Nephron progenitor cell (in vitro differentiated cells): ENCODE measurements around the gene DNER.

Experiments
- DNase-seq: peaks from one replicate; pipeline ENCODE4 v3.0.0; 2021
- H3K27ac Mint-ChIP-seq: 2 replicates; pipeline ENCODE4 v1.8.0; 2021; ENCODE audit warnings: mild to moderate bottlenecking, moderate library complexity, mixed read lengths
- H3K27me3 Mint-ChIP-seq: 2 replicates; pipeline ENCODE4 v1.8.0; 2021; ENCODE audit warnings: mild to moderate bottlenecking, low read depth, mixed read lengths; ENCODE audit not compliant: poor library complexity
- H3K36me3 Mint-ChIP-seq: 2 replicates; pipeline ENCODE4 v1.8.0; 2021; ENCODE audit warnings: low read depth, mixed read lengths
- H3K4me1 Mint-ChIP-seq: 2 replicates; pipeline ENCODE4 v1.8.0; 2021; ENCODE audit warnings: mixed read lengths
- H3K4me3 Mint-ChIP-seq: 2 replicates; pipeline ENCODE4 v1.8.0; 2021; ENCODE audit warnings: mild to moderate bottlenecking, moderate library complexity, mixed read lengths
- H3K9me3 Mint-ChIP-seq: 2 replicates; pipeline ENCODE4 v1.8.0; 2021; ENCODE audit warnings: mild to moderate bottlenecking, moderate library complexity, mixed read lengths
- TF ChIP-seq, protein P1 (sequence below): fragments of 200-600 bp; sonication (generic); IDR thresholded peaks from 2 replicates; pipeline ENCODE4 v1.5.0; 2021; ENCODE audit warnings: antibody characterized with exemption

DNER gene

DNA sequence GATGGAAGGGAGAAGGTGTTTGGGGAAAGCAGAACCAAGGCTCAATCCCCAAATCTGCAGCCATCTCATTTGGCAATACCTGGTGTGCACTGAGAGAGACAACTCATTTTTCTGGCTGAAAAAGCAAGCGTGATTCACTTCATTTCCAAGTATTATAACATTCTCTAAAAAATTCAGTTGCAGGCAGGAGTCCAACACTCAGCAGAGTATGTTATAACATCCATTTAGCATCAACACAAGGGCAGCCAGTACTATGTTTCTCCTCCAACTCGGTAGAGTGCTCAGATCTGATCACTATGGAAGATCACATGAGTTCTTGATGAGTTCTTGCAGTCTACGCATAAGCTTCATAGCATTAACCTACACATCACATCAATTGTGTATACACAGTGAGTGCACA, 343.8 kb downstream of the DNER start:
- no peaks in the 10 kb centered on the region for H3K36me3 Mint-ChIP-seq
- H3K4me1 Mint-ChIP-seq, result no peaks in the 10 kb centered on the region
- H3K4me3 Mint-ChIP-seq, result no peak overlapping the region
- H3K9me3 Mint-ChIP-seq, result peaks cover 14% of the 10 kb centered on the region
- H3K27ac Mint-ChIP-seq, result no peak overlapping the region
- TF ChIP-seq, protein P1, sequence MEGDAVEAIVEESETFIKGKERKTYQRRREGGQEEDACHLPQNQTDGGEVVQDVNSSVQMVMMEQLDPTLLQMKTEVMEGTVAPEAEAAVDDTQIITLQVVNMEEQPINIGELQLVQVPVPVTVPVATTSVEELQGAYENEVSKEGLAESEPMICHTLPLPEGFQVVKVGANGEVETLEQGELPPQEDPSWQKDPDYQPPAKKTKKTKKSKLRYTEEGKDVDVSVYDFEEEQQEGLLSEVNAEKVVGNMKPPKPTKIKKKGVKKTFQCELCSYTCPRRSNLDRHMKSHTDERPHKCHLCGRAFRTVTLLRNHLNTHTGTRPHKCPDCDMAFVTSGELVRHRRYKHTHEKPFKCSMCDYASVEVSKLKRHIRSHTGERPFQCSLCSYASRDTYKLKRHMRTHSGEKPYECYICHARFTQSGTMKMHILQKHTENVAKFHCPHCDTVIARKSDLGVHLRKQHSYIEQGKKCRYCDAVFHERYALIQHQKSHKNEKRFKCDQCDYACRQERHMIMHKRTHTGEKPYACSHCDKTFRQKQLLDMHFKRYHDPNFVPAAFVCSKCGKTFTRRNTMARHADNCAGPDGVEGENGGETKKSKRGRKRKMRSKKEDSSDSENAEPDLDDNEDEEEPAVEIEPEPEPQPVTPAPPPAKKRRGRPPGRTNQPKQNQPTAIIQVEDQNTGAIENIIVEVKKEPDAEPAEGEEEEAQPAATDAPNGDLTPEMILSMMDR, result no peak
- DNase-seq, result no peak
- H3K27me3 Mint-ChIP-seq, result peaks cover 6% of the 10 kb centered on the region

GRCh38 chr2:229363185-229363814, 351.1 kb downstream of the DNER start:
- TF ChIP-seq, protein P1, result no peak
- peaks cover 3% of the 10 kb centered on the region for H3K9me3 Mint-ChIP-seq
- no peak for DNase-seq
- no peak overlapping the region for H3K4me3 Mint-ChIP-seq
- no peak overlapping the region for H3K27ac Mint-ChIP-seq
- H3K36me3 Mint-ChIP-seq, result no peaks in the 10 kb centered on the region
- no peaks in the 10 kb centered on the region for H3K27me3 Mint-ChIP-seq
- H3K4me1 Mint-ChIP-seq, result no peaks in the 10 kb centered on the region

DNA sequence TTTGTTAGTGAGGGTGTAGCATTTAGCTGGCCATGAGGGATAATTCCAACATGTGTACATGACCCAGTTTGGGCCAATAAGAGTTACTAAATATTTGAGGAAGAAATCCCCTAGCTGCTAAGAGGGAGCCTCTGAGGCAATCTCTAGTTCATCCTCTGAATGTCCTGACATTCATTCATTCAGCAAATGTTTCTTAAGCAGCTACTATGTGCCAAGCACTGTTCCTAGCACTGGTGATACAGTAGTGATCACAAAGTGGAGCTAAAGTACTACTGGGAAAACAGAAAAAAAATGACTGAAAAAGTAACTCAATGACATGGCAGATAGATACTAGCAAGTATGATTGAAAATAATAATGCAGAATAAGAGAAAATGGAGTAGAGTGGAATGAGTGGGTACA, 363.5 kb downstream of the DNER start:
- no peak overlapping the region for H3K27ac Mint-ChIP-seq
- H3K4me1 Mint-ChIP-seq, result no peaks in the 10 kb centered on the region
- TF ChIP-seq, protein P1, result no peak
- peaks cover 6% of the 10 kb centered on the region for H3K27me3 Mint-ChIP-seq
- H3K36me3 Mint-ChIP-seq, result no peaks in the 10 kb centered on the region
- no peak overlapping the region for H3K4me3 Mint-ChIP-seq
- no peak for DNase-seq
- H3K9me3 Mint-ChIP-seq, result peaks cover 18% of the 10 kb centered on the region

GRCh38 chr2:229350117-229350805, 364.1 kb downstream of the DNER start:
- peaks cover 18% of the 10 kb centered on the region for H3K9me3 Mint-ChIP-seq
- TF ChIP-seq, protein P1, result no peak
- no peak overlapping the region for H3K4me3 Mint-ChIP-seq
- no peaks in the 10 kb centered on the region for H3K36me3 Mint-ChIP-seq
- no peak overlapping the region for H3K27ac Mint-ChIP-seq
- no peak for DNase-seq
- no peaks in the 10 kb centered on the region for H3K4me1 Mint-ChIP-seq
- peaks cover 6% of the 10 kb centered on the region for H3K27me3 Mint-ChIP-seq

- DNase-seq, result no peak
- no peaks in the 10 kb centered on the region for H3K4me1 Mint-ChIP-seq
Measured at GRCh38 chr2:229348128-229348527, 366.2 kb downstream of the DNER start.

More at GRCh38 chr2:229348128-229348527, 366.2 kb downstream of the DNER start:
- H3K27ac Mint-ChIP-seq, result no peak overlapping the region
- H3K36me3 Mint-ChIP-seq, result no peaks in the 10 kb centered on the region
- H3K27me3 Mint-ChIP-seq, result peaks cover 9% of the 10 kb centered on the region
- H3K4me3 Mint-ChIP-seq, result no peak overlapping the region
- H3K9me3 Mint-ChIP-seq, result peaks cover 18% of the 10 kb centered on the region
- TF ChIP-seq, protein P1, result no peak
